ENCODE measurements around the gene FGF14.

Gene FGF14

GRCh38 chr13:101935828-101936227 is 466.0 kb downstream of the FGF14 start:
- Histone ChIP-seq H3K27ac (ENCODE audit: low read depth, low read length) (no peak overlapping the region), H4K12ac (ENCODE audit: low read depth, low read length) (no peak overlapping the region), H3K79me2 (ENCODE audit: control insufficient read depth, insufficient read depth, low read length, poor library complexity) (no peaks in the 10 kb centered on the region), H2BK120ac (ENCODE audit: insufficient read depth, low read length, poor library complexity) (no peak overlapping the region), H3K23ac (ENCODE audit: low read length) (no peak overlapping the region), H3K4ac (ENCODE audit: low read depth, low read length) (no peak overlapping the region), H3K14ac (ENCODE audit: low read length) (no peak overlapping the region), H3K9me3 (ENCODE audit: insufficient read depth, low read depth, low read length) (no peaks in the 10 kb centered on the region), H3K4me3 (ENCODE audit: low read depth, low read length) (no peak overlapping the region), H2AFZ (ENCODE audit: insufficient read depth, low read length, poor library complexity) (no peak overlapping the region), H3K4me1 (ENCODE audit: control insufficient read depth in 1 of 2, insufficient read depth in 2 of 2, low read length in 2 of 2) (no peaks in the 10 kb centered on the region), H2BK12ac (ENCODE audit: low read length) (no peak overlapping the region), H3K9ac (ENCODE audit: low read length) (no peak overlapping the region), H3K79me1 (ENCODE audit: low read length) (no peaks in the 10 kb centered on the region), H4K91ac (ENCODE audit: low read depth, low read length) (no peak overlapping the region), H3K27me3 (ENCODE audit: insufficient read depth, low read length) (no peaks in the 10 kb centered on the region), H3K4me2 (ENCODE audit: low read length) (no peak overlapping the region), H3K36me3 (ENCODE audit: control insufficient read depth in 1 of 2, insufficient read depth in 2 of 2, low read length in 2 of 2) (no peaks in the 10 kb centered on the region), H4K8ac (ENCODE audit: low read depth, low read length) (no peak overlapping the region), H2BK5ac (ENCODE audit: low read depth, low read length, poor library complexity) (no peak overlapping the region), H3K18ac (ENCODE audit: low read length) (no peak overlapping the region), H2AK5ac (ENCODE audit: low read length) (no peak overlapping the region)
- WGBS (ENCODE audit: extremely low coverage, insufficient coverage, insufficient read length), result no CpG with 5 or more reads among the region's 2 CpGs
- DNase-seq, result no peak

- Histone ChIP-seq H3K79me2 (ENCODE audit: control insufficient read depth, insufficient read depth, low read length, poor library complexity) (no peaks in the 10 kb centered on the region), H3K9me3 (ENCODE audit: insufficient read depth, low read depth, low read length) (no peaks in the 10 kb centered on the region), H3K14ac (ENCODE audit: low read length) (no peak overlapping the region), H4K91ac (ENCODE audit: low read depth, low read length) (no peak overlapping the region), H2BK5ac (ENCODE audit: low read depth, low read length, poor library complexity) (no peak overlapping the region), H4K8ac (ENCODE audit: low read depth, low read length) (no peak overlapping the region), H3K23ac (ENCODE audit: low read length) (no peak overlapping the region), H4K12ac (ENCODE audit: low read depth, low read length) (no peak overlapping the region), H3K27me3 (ENCODE audit: insufficient read depth, low read length) (no peaks in the 10 kb centered on the region), H3K27ac (ENCODE audit: low read depth, low read length) (no peak overlapping the region), H3K4ac (ENCODE audit: low read depth, low read length) (no peak overlapping the region), H3K4me1 (ENCODE audit: control insufficient read depth in 1 of 2, insufficient read depth in 2 of 2, low read length in 2 of 2) (no peaks in the 10 kb centered on the region), H3K9ac (ENCODE audit: low read length) (no peak overlapping the region), H2BK120ac (ENCODE audit: insufficient read depth, low read length, poor library complexity) (no peak overlapping the region), H3K36me3 (ENCODE audit: control insufficient read depth in 1 of 2, insufficient read depth in 2 of 2, low read length in 2 of 2) (no peaks in the 10 kb centered on the region), H2AK5ac (ENCODE audit: low read length) (no peak overlapping the region), H2AFZ (ENCODE audit: insufficient read depth, low read length, poor library complexity) (no peak overlapping the region), H3K4me2 (ENCODE audit: low read length) (no peak overlapping the region), H3K4me3 (ENCODE audit: low read depth, low read length) (no peak overlapping the region), H3K79me1 (ENCODE audit: low read length) (no peaks in the 10 kb centered on the region), H3K18ac (ENCODE audit: low read length) (no peak overlapping the region), H2BK12ac (ENCODE audit: low read length) (no peak overlapping the region)
- no CpG with 5 or more reads among the region's 3 CpGs for WGBS (ENCODE audit: extremely low coverage, insufficient coverage, insufficient read length)
- DNase-seq, result no peak
Observed at GRCh38 chr13:101931186-101931585, 470.7 kb downstream of the FGF14 start.

- H3K14ac ChIP-seq (ENCODE audit: low read length), result no peak overlapping the region
- H2AFZ ChIP-seq (ENCODE audit: insufficient read depth, low read length, poor library complexity), result no peak overlapping the region
- no peak overlapping the region for H3K27ac ChIP-seq (ENCODE audit: low read depth, low read length)
- H3K4me3 ChIP-seq (ENCODE audit: low read depth, low read length), result no peak overlapping the region
- no peaks in the 10 kb centered on the region for H3K79me1 ChIP-seq (ENCODE audit: low read length)
- WGBS (ENCODE audit: extremely low coverage, insufficient coverage, insufficient read length), result no CpG with 5 or more reads among the region's 2 CpGs
- H4K91ac ChIP-seq (ENCODE audit: low read depth, low read length), result no peak overlapping the region
- no peak overlapping the region for H4K12ac ChIP-seq (ENCODE audit: low read depth, low read length)
- H3K79me2 ChIP-seq (ENCODE audit: control insufficient read depth, insufficient read depth, low read length, poor library complexity), result no peaks in the 10 kb centered on the region
- peak in 1 of 2 donors; percentile 45 for DNase-seq
- no peak overlapping the region for H3K4ac ChIP-seq (ENCODE audit: low read depth, low read length)
- H3K18ac ChIP-seq (ENCODE audit: low read length), result no peak overlapping the region
- no peak overlapping the region for H2BK120ac ChIP-seq (ENCODE audit: insufficient read depth, low read length, poor library complexity)
- H4K8ac ChIP-seq (ENCODE audit: low read depth, low read length), result no peak overlapping the region
- H2BK12ac ChIP-seq (ENCODE audit: low read length), result no peak overlapping the region
- H3K9me3 ChIP-seq (ENCODE audit: insufficient read depth, low read depth, low read length), result no peaks in the 10 kb centered on the region
- H3K27me3 ChIP-seq (ENCODE audit: insufficient read depth, low read length), result no peaks in the 10 kb centered on the region
- H3K4me1 ChIP-seq (ENCODE audit: control insufficient read depth in 1 of 2, insufficient read depth in 2 of 2, low read length in 2 of 2), result no peaks in the 10 kb centered on the region
- H3K9ac ChIP-seq (ENCODE audit: low read length), result no peak overlapping the region
- H2AK5ac ChIP-seq (ENCODE audit: low read length), result no peak overlapping the region
- no peak overlapping the region for H2BK5ac ChIP-seq (ENCODE audit: low read depth, low read length, poor library complexity)
- H3K4me2 ChIP-seq (ENCODE audit: low read length), result no peak overlapping the region
- no peak overlapping the region for H3K23ac ChIP-seq (ENCODE audit: low read length)
- no peaks in the 10 kb centered on the region for H3K36me3 ChIP-seq (ENCODE audit: control insufficient read depth in 1 of 2, insufficient read depth in 2 of 2, low read length in 2 of 2)
Observed at GRCh38 chr13:101930331-101930730, 471.5 kb downstream of the FGF14 start.

- Histone ChIP-seq H3K4me1 (ENCODE audit: control insufficient read depth in 1 of 2, insufficient read depth in 2 of 2, low read length in 2 of 2) (no peaks in the 10 kb centered on the region), H3K9me3 (ENCODE audit: insufficient read depth, low read depth, low read length) (no peaks in the 10 kb centered on the region), H3K4ac (ENCODE audit: low read depth, low read length) (no peak overlapping the region), H3K23ac (ENCODE audit: low read length) (no peak overlapping the region), H3K4me3 (ENCODE audit: low read depth, low read length) (no peak overlapping the region), H3K36me3 (ENCODE audit: control insufficient read depth in 1 of 2, insufficient read depth in 2 of 2, low read length in 2 of 2) (no peaks in the 10 kb centered on the region), H2AK5ac (ENCODE audit: low read length) (no peak overlapping the region), H3K4me2 (ENCODE audit: low read length) (no peak overlapping the region), H4K12ac (ENCODE audit: low read depth, low read length) (no peak overlapping the region), H3K27me3 (ENCODE audit: insufficient read depth, low read length) (no peaks in the 10 kb centered on the region), H4K91ac (ENCODE audit: low read depth, low read length) (no peak overlapping the region), H3K18ac (ENCODE audit: low read length) (no peak overlapping the region), H3K27ac (ENCODE audit: low read depth, low read length) (no peak overlapping the region), H3K79me2 (ENCODE audit: control insufficient read depth, insufficient read depth, low read length, poor library complexity) (no peaks in the 10 kb centered on the region), H3K9ac (ENCODE audit: low read length) (no peak overlapping the region), H4K8ac (ENCODE audit: low read depth, low read length) (no peak overlapping the region), H2BK12ac (ENCODE audit: low read length) (no peak overlapping the region), H2BK120ac (ENCODE audit: insufficient read depth, low read length, poor library complexity) (no peak overlapping the region), H2AFZ (ENCODE audit: insufficient read depth, low read length, poor library complexity) (no peak overlapping the region), H3K79me1 (ENCODE audit: low read length) (no peaks in the 10 kb centered on the region), H3K14ac (ENCODE audit: low read length) (no peak overlapping the region), H2BK5ac (ENCODE audit: low read depth, low read length, poor library complexity) (no peak overlapping the region)
- no CpG with 5 or more reads among the region's 2 CpGs for WGBS (ENCODE audit: extremely low coverage, insufficient coverage, insufficient read length)
- no peak for DNase-seq
Observed at GRCh38 chr13:101925731-101926130, 476.1 kb downstream of the FGF14 start.
